ENCODE results near the gene TTLL9.

GRCh38 chr20:31861135-31861384, 9.4 kb upstream of the TTLL9 start:
- TF ChIP-seq ZNF274 (IDR thresholded peaks at IDR 0.05; ENCODE audit: low read depth, low read length) (no peak), SUZ12 (IDR thresholded peaks at IDR 0.05; ENCODE audit: extremely low read depth, insufficient read depth, insufficient read length) (no peak)

Measured in NT2/D1 (cell line).